Activated CD8-positive, alpha-beta T cell treated with anti-CD3 and anti-CD28 coated beads for 36 hours (primary cell): Measurements from ENCODE around the gene ZC3H12C. TPM values are rescaled to one million over a fixed set of nuclear protein-coding genes. Genes with fewer than 3 reads are reported as not detected.

Experiments used
- ATAC-seq: fragments of 200-7000 bp; cut with Tn5 transposase; one replicate; pipeline ENCODE4 v1.10.0; 2021; ENCODE audit warnings: mild to moderate bottlenecking, moderate library complexity
- CTCF ChIA-PET: fragments of 350-600 bp; sonication (Branson Sonifier 250); formaldehyde crosslinking; loops from one replicate; lab custom pipeline; 2021; ENCODE audit warnings: antibody characterized with exemption; lab: Charles Lee
- POLR2A ChIA-PET: fragments of 350-600 bp; sonication (Branson Sonifier 250); formaldehyde crosslinking; loops from one replicate; lab custom pipeline; 2021; ENCODE audit warnings: antibody characterized with exemption; lab: Charles Lee
- DNase-seq: peaks from one replicate; pipeline ENCODE4 v3.0.0-alpha.2; 2020
- H3K27ac Mint-ChIP-seq: one replicate; pipeline ENCODE4 v1.8.0; 2021; ENCODE audit warnings: mild to moderate bottlenecking, mixed read lengths
- H3K27me3 Mint-ChIP-seq: one replicate; pipeline ENCODE4 v1.8.0; 2021; ENCODE audit warnings: mixed read lengths
- H3K36me3 Mint-ChIP-seq: one replicate; pipeline ENCODE4 v1.8.0; 2021; ENCODE audit warnings: low read depth, mixed read lengths
- H3K4me1 Mint-ChIP-seq: one replicate; pipeline ENCODE4 v1.8.0; 2021; ENCODE audit warnings: low read depth, mixed read lengths
- H3K4me3 Mint-ChIP-seq: one replicate; pipeline ENCODE4 v1.8.0; 2021; ENCODE audit warnings: mild to moderate bottlenecking, moderate library complexity, mixed read lengths
- H3K9me3 Mint-ChIP-seq: one replicate; pipeline ENCODE4 v1.8.0; 2021; ENCODE audit warnings: mixed read lengths
- CTCF ChIP-seq: fragments of 200-600 bp; IDR thresholded peaks from one replicate; pipeline ENCODE4 v1.8.0; 2022; ENCODE audit warnings: antibody characterized with exemption, mild to moderate bottlenecking
- intact Hi-C: fragments of 100-400 bp; cut with micrococcal nuclease; formaldehyde crosslinking; loops from one replicate; pipeline ENCODE4 v1.10.0; 2022
- total RNA-seq, 2 experiments: library from RNA; stranded (reverse); gene quantifications; one replicate each; pipeline ENCODE4 v1.2.3, GENCODE V29; 2021

The ZC3H12C gene
- total RNA-seq, 2 experiments from 2014 or later, result 0.40 to 0.45 TPM

DNA sequence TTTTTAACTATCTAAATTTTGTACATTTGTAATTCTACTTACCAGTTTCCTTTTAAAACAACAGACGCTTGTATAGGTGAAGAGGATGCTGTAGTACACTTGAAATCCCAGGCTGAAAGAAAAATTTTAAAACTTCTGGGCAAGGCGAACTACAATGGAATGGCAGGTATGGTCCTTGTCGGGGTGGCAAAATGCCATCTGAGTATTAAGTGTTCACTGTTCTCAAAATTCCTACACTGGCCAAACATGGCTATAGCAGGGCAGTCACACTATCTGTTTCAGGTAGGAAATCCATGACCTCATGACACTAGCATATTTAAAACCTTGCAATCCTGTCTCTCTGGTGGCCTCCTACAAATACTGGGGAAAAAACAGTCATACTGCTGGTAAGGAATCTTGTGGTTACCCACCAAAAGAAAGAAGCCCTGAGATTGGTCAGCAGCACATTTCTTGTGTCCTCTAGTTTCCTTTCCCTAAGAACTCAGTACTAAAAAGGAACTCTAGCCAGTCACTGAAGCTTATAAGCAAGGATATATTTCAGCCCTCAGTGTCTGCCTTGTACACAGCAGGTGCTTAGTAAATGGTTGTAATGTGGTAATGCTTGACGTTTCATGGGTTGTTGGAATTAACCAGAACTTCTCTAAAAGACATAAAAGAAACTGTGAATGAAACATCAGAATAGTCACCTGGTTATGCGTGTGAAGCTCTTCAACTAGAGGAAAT lies 5.2 kb upstream of the ZC3H12C start:
- ATAC-seq (no peak), DNase-seq (no peak)
- Mint-ChIP-seq H3K27ac (no peak overlapping the region), H3K4me1 (peaks cover 2% of the 10 kb centered on the region), H3K27me3 (peaks cover 28% of the 10 kb centered on the region), H3K9me3 (no peaks in the 10 kb centered on the region), H3K36me3 (no peaks in the 10 kb centered on the region), H3K4me3 (no peak overlapping the region)
- ChIA-PET CTCF (no interaction called here), POLR2A (no interaction called here)
- intact Hi-C loops, result no loop called here
- no peak for TF ChIP-seq CTCF

DNA sequence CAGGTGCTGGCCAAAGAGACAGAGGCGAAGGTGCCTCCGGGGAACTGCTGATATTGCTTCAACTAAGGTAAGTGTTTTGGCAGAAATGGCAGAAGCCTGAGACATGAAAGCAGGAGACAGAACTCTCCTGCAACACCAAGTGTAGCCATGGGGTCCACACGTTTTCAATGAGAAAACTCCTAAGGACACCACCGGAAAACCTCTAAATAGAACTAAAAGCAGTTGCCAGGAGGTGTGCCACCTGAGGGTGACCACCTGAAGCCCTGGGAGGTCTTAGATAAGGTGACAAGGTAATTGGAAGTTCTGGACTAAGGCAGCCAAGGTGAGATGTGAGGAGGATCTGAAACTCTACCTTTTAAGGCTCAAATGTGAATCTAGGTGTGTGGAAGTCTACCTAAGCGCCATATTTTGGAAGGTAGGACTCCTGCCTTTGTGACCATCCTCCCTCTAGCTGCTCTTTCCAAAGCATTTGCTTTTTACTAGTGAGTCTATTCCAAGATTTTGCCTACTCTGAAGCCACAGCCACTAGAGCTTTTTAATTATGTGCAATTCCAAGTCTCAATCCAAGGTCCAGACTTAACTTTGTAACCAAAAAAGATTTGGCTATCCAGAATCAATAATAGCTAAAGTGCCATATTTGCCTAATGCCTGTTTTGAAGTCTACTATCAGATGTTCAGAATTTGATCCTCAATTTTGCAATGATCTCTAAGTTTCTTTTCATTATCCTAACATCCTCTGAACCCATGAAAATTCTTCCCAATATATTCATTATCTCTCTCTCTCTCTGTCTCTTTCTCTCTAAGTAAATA lies 4.5 kb upstream of the ZC3H12C start:
- H3K27me3 Mint-ChIP-seq, result peaks cover 30% of the 10 kb centered on the region
- no peaks in the 10 kb centered on the region for H3K36me3 Mint-ChIP-seq
- DNase-seq (no peak), ATAC-seq (no peak)
- no peak overlapping the region for H3K4me3 Mint-ChIP-seq
- peaks cover 2% of the 10 kb centered on the region for H3K4me1 Mint-ChIP-seq
- H3K9me3 Mint-ChIP-seq, result no peaks in the 10 kb centered on the region
- ChIA-PET CTCF (no interaction called here), POLR2A (no interaction called here)
- intact Hi-C loops, result no loop called here
- no peak for TF ChIP-seq CTCF
- no peak overlapping the region for H3K27ac Mint-ChIP-seq

DNA sequence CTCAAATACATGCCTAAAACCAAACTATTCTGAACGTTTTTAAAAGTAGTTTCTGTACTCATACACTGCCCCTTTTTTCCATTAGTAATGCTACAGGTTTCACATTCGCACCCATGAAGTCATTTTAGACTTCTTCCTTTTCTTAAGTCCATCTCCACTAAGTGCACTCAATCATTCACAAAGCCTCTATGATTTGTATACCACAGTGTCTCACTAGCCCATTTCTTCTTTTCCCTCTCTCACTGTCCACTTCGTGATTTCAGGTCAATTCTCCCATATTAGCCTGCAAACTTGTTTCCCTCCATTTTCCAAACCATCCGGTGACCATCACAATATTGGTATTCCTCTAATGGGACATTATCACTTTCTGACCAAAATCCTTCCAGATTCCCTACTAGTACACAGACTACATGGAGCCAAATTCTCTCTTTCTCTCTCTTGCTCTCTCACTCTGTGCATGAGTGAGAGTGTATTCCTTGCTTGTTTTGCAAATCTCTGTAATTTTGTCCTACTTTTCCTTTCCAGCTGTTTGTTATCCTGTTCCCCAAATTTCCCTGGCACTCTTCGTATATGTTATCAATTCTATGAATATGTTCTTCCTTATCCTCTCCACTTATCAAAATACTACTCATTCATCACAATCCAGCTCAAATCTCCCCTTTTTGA lies 3.4 kb upstream of the ZC3H12C start:
- DNase-seq (no peak), ATAC-seq (no peak)
- peaks cover 7% of the 10 kb centered on the region for H3K4me1 Mint-ChIP-seq
- no peak overlapping the region for H3K4me3 Mint-ChIP-seq
- no peak overlapping the region for H3K27ac Mint-ChIP-seq
- TF ChIP-seq CTCF, result no peak
- peaks cover 38% of the 10 kb centered on the region for H3K27me3 Mint-ChIP-seq
- CTCF ChIA-PET, result no interaction called here
- POLR2A ChIA-PET, result no interaction called here
- intact Hi-C loops, result no loop called here
- no peaks in the 10 kb centered on the region for H3K9me3 Mint-ChIP-seq
- H3K36me3 Mint-ChIP-seq, result no peaks in the 10 kb centered on the region

- intact Hi-C loops, result no loop called here
- H3K27me3 Mint-ChIP-seq, result peaks cover 41% of the 10 kb centered on the region
- DNase-seq (no peak), ATAC-seq (peak; percentile 15)
- H3K36me3 Mint-ChIP-seq, result no peaks in the 10 kb centered on the region
- TF ChIP-seq CTCF, result no peak
- ChIA-PET POLR2A (no interaction called here), CTCF (no interaction called here)
- no peak overlapping the region for H3K4me3 Mint-ChIP-seq
- no peaks in the 10 kb centered on the region for H3K9me3 Mint-ChIP-seq
- H3K4me1 Mint-ChIP-seq, result peaks cover 7% of the 10 kb centered on the region
- no peak overlapping the region for H3K27ac Mint-ChIP-seq
Measured at GRCh38 chr11:110090466-110091026, 2.6 kb upstream of the ZC3H12C start.
